Measurements from ENCODE around the gene DPYSL5. TPM values are rescaled to one million over a fixed set of nuclear protein-coding genes. Genes with fewer than 3 reads are reported as not detected.
"Not testable (repeated sequence)": the region's sequence is repeated elsewhere in the genome, so short reads cannot be mapped to it uniquely, and the experiment has no call there.

DPYSL5 gene
- polyA plus RNA-seq, 1 donor from 2014 or later = not detected

- Mint-ChIP-seq H3K4me3 (no peak overlapping the region), H3K4me1 (no peaks in the 10 kb centered on the region), H3K27ac (no peak overlapping the region), H3K36me3 (no peaks in the 10 kb centered on the region), H3K9me3 (peaks cover 0 to 2% (median 0%) of the 10 kb centered on the region in 3 donors), H3K27me3 (peaks cover 8% of the 10 kb centered on the region)
These were observed 66.2 kb downstream of the DPYSL5 start for GRCh38 chr2:26913999-26914658.

- Mint-ChIP-seq H3K27me3 (peaks cover 8% of the 10 kb centered on the region), H3K4me3 (no peak overlapping the region), H3K4me1 (no peaks in the 10 kb centered on the region)
These were observed 66.9 kb downstream of the DPYSL5 start for GRCh38 chr2:26914659-26915310.

GRCh38 chr2:26915316-26915715 is 67.4 kb downstream of the DPYSL5 start:
- peaks cover 8% of the 10 kb centered on the region for H3K27me3 Mint-ChIP-seq
- no peaks in the 10 kb centered on the region for H3K4me1 Mint-ChIP-seq
- no peak overlapping the region for H3K4me3 Mint-ChIP-seq
- H3K9me3 Mint-ChIP-seq = peaks cover 0 to under 1% (median 0%) of the 10 kb centered on the region in 3 donors
- H3K36me3 Mint-ChIP-seq = no peaks in the 10 kb centered on the region
- H3K27ac Mint-ChIP-seq = no peak overlapping the region

More at GRCh38 chr2:26914659-26915310, 66.9 kb downstream of the DPYSL5 start:
- no peak overlapping the region for H3K27ac Mint-ChIP-seq
- H3K36me3 Mint-ChIP-seq = no peaks in the 10 kb centered on the region
- H3K9me3 Mint-ChIP-seq = peaks cover 0 to 2% (median 0%) of the 10 kb centered on the region in 3 donors

- Mint-ChIP-seq H3K9me3 (no peaks in the 10 kb centered on the region), H3K27me3 (peaks cover 12% of the 10 kb centered on the region), H3K27ac (no peak overlapping the region), H3K4me1 (no peaks in the 10 kb centered on the region), H3K4me3 (no peak overlapping the region), H3K36me3 (no peaks in the 10 kb centered on the region)
These were observed 68.3 kb downstream of the DPYSL5 start for GRCh38 chr2:26916128-26916692.

DNA sequence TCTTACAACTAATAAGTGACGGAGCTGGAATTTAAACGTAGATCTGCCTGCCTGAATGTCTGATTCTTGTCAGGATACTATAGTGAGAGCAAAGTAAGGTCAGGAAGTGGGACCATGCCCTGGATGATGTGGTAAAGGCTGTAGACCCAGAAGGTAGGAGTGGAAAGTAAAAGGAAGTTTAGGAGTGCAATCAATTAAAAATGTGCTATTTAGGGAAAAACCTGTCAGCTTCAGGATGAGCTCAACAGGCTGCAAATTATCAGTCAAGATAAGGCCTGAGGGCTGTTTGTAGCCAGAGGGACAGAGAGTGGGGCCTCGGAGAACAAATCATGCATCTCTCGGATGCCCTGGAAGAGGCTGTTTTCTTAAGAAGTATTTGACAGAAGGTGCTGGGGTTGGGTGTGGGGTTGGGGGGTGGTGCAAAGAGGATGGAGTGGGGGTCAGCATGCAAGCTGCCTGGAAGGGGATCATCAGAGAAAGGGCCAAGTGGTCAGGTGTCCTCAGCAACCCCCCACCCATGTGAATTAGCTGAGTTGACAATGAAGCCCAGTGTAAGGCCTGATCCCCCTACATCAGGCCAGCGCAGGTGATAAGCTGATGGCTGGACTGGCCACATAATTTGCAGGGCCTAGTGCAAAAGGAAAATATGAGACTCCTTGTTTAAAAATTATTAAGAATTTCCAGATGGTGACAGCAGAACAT is 69.4 kb downstream of the DPYSL5 start:
- H3K9me3 Mint-ChIP-seq = no peaks in the 10 kb centered on the region
- H3K27ac Mint-ChIP-seq = no peak overlapping the region
- H3K4me3 Mint-ChIP-seq = no peak overlapping the region
- peaks cover 20% of the 10 kb centered on the region for H3K27me3 Mint-ChIP-seq
- H3K4me1 Mint-ChIP-seq = no peaks in the 10 kb centered on the region
- H3K36me3 Mint-ChIP-seq = no peaks in the 10 kb centered on the region

DNA sequence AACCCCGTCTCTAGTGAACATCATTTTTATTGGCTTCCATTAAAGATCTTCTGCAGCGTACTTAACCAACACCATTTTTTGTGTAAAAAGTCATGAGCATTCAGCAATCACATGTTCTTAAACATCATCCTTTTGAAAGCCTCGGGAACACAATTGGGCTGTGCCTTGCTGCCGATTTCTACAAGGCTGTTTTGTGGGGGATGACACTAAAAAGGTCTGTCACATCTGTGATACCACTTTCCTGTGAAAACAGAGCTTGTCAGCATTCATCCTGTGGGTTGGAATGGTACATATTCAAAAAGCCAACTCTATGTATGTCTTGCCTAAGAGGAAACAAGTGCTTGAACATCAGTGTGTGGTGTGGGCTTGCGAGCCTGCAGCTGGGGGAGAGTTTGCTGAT is 73.4 kb downstream of the DPYSL5 start:
- Mint-ChIP-seq H3K9me3 (no peaks in the 10 kb centered on the region), H3K36me3 (no peaks in the 10 kb centered on the region), H3K27me3 (peaks cover 21% of the 10 kb centered on the region), H3K4me3 (no peak overlapping the region), H3K27ac (no peak overlapping the region), H3K4me1 (no peaks in the 10 kb centered on the region)

DNA sequence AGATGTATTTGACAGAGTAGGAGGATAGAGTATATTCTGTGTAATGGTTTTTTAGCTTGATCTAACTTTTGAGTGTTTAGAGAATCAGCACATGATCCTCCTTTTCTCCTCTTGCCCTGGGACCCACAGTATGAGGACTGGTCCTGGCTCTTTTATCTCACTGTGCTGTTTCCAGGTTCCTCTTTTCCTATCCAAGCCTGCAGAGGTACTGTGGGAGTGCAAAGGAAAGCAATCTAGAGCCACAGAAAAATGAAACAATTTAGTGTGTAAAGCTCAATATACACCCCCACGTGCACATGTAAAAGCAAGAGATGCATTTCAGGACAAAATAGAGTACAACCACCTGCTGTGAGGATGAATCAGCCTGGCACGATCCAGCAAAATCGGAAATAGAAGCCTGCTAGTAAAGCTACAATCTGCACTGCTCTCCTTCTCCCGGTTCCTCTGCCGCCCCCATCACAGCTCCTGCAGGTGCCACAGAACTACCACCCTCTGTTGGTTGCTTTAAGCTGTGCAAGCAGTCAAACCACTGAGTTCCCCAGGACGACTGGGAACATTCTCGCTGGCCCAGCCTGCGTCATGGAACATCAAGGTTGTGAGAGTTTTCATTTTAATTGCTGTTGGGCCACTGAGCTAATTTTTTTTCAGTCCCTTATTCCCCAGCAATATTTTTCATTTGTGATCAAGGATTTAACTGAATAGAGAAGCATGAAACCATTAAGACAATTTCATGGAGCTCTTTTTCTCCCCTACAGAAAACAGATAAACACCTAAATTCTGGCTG is 74.7 kb downstream of the DPYSL5 start:
- Mint-ChIP-seq H3K4me3 (no peak overlapping the region), H3K27ac (no peak overlapping the region), H3K4me1 (no peaks in the 10 kb centered on the region)

GRCh38 chr2:26923189-26923466 is 75.2 kb downstream of the DPYSL5 start:
- H3K27me3 Mint-ChIP-seq = peaks cover 21% of the 10 kb centered on the region
- not testable (repeated sequence) for H3K36me3 Mint-ChIP-seq, H3K9me3 Mint-ChIP-seq, H3K27ac Mint-ChIP-seq, H3K4me3 Mint-ChIP-seq, H3K4me1 Mint-ChIP-seq

More for the DNA sequence above, 74.7 kb downstream of the DPYSL5 start:
- peaks cover 21% of the 10 kb centered on the region for H3K27me3 Mint-ChIP-seq
- H3K36me3 Mint-ChIP-seq = no peaks in the 10 kb centered on the region
- H3K9me3 Mint-ChIP-seq = no peaks in the 10 kb centered on the region

- Mint-ChIP-seq H3K4me3 (no peak overlapping the region), H3K9me3 (no peaks in the 10 kb centered on the region), H3K4me1 (no peaks in the 10 kb centered on the region), H3K27ac (no peak overlapping the region), H3K27me3 (peaks cover 17% of the 10 kb centered on the region), H3K36me3 (no peaks in the 10 kb centered on the region)
These were observed 76.8 kb downstream of the DPYSL5 start for GRCh38 chr2:26924731-26925099.

GRCh38 chr2:26925100-26925791 is 77.3 kb downstream of the DPYSL5 start:
- Mint-ChIP-seq H3K36me3 (no peaks in the 10 kb centered on the region), H3K9me3 (no peaks in the 10 kb centered on the region), H3K27me3 (peaks cover 18% of the 10 kb centered on the region), H3K4me3 (no peak overlapping the region), H3K27ac (no peak overlapping the region), H3K4me1 (no peaks in the 10 kb centered on the region)

GRCh38 chr2:26927221-26927620 is 79.3 kb downstream of the DPYSL5 start:
- H3K9me3 Mint-ChIP-seq = peaks cover 0 to 1% (median 0%) of the 10 kb centered on the region in 3 donors
- H3K27me3 Mint-ChIP-seq = peaks cover 11% of the 10 kb centered on the region
- H3K36me3 Mint-ChIP-seq = no peaks in the 10 kb centered on the region
- peaks cover 0 to under 1% (median 0%) of the 10 kb centered on the region in 3 donors for H3K4me1 Mint-ChIP-seq
- H3K27ac Mint-ChIP-seq = no peak overlapping the region
- no peak overlapping the region for H3K4me3 Mint-ChIP-seq

DNA sequence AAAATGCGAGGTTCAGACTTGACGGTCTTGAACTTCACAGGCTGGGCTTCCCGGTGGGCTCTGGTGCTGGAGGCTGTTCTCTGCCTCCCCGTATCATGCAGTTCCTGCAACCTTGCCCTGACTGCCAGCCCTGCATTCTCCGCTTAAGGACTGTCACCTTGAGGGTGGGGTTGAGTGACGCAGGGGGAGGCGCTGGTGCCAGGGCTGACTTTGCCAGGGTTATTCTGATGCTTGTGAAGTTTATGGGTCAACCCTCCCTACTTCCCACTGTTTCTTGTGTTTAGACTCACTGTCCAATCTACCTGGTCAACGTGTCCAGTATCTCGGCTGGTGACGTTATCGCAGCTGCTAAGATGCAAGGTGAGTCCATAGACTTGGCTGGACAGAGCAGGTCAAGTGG is 85.0 kb downstream of the DPYSL5 start:
- Mint-ChIP-seq H3K9me3 (peaks cover 0 to 2% (median 0%) of the 10 kb centered on the region in 3 donors), H3K36me3 (no peaks in the 10 kb centered on the region), H3K4me3 (no peak overlapping the region), H3K4me1 (peaks cover 0 to 2% (median 0%) of the 10 kb centered on the region in 3 donors), H3K27me3 (peaks cover 8% of the 10 kb centered on the region), H3K27ac (no peak overlapping the region)

DNA sequence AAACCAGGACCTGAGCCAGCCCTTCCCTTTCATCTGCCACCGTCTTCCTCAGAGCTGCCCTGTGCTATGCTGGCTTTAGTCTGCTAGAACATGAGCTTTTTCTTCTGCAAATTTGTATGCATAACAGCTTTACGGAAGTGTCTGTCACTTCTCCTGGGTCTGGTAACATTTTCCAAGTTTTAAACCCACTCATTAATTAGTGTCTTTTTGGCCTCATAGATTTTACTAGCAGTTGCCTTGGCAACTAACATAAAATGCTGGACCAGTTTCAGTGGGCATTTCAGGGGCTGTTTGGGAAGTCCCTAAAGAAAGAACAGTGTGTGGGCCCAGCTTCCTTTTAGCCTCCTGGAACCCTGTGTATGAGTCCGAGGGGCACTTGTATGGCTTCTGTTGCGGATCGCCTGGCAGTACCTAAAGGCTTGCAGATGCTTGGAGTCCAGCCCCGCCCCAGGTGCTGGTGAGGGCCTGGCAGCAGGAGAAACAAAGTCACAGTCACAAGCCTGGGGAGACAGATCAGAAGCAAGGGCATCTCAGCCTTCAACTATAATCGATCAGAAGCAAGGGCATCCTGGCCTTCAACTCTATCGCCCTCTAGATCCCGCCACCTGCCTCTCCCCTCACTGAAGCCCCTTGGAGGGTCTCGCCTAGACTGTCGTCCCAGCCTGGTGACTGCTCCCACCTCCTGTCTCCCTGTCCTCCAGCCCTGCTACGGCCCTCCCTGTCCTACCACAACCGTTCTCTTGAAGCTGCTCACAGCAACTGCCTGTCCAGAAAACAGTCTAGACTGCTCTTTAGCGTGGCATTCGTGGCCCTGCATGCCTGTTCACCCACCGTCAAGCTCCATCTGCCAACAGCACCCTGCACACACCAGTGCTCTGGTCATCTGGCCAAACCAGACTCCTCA is 85.8 kb downstream of the DPYSL5 start:
- Mint-ChIP-seq H3K36me3 (no peaks in the 10 kb centered on the region), H3K4me1 (peaks cover 0 to 2% (median 0%) of the 10 kb centered on the region in 3 donors), H3K27ac (no peak overlapping the region), H3K9me3 (peaks cover 0 to 2% (median 0%) of the 10 kb centered on the region in 3 donors), H3K27me3 (peaks cover 8% of the 10 kb centered on the region), H3K4me3 (no peak overlapping the region)
